Measurements from ENCODE around the gene CPE. TPM values are rescaled to one million over a fixed set of nuclear protein-coding genes. Genes with fewer than 3 reads are reported as not detected.

The CPE gene
- total RNA-seq, 3 donors from 2014 or later, result 106 to 129 (median 114) TPM

DNA sequence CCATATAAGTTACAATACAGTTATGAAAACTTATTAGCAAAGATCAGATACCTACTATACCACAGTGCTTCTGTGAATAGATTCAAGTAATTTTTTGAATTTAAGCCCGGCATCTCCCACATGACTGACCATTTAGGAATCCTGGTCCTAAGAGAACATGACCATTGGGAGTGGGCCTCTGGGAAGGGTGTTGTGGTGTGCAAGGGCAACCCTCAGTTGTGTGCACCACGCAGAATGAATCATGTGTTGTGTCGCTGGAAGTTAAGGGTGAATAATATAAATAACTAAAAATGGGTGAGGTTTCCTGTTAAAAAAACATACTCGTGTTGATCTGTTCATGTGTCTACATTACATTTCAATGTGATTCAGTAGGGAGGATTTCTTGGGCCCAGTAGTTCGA is 15.5 kb downstream of the CPE start:
- no peak overlapping the region for H3K4me3 ChIP-seq
- H3K4me1 ChIP-seq, result no peaks in the 10 kb centered on the region
- no peaks in the 10 kb centered on the region for H3K9me3 ChIP-seq
- intact Hi-C loops (cut with DNase I; ENCODE audit: low total_unique reads), result no loop called here
- no peak overlapping the region for H3K27ac ChIP-seq
- no peak for DNase-seq (ENCODE audit: low spot score in 2 of 2)
- no peaks in the 10 kb centered on the region for H3K36me3 ChIP-seq
- H3K27me3 ChIP-seq, result no peaks in the 10 kb centered on the region
- no peak for TF ChIP-seq POLR2AphosphoS5 (IDR thresholded peaks at IDR 0.05)
- TF ChIP-seq, protein P1, sequence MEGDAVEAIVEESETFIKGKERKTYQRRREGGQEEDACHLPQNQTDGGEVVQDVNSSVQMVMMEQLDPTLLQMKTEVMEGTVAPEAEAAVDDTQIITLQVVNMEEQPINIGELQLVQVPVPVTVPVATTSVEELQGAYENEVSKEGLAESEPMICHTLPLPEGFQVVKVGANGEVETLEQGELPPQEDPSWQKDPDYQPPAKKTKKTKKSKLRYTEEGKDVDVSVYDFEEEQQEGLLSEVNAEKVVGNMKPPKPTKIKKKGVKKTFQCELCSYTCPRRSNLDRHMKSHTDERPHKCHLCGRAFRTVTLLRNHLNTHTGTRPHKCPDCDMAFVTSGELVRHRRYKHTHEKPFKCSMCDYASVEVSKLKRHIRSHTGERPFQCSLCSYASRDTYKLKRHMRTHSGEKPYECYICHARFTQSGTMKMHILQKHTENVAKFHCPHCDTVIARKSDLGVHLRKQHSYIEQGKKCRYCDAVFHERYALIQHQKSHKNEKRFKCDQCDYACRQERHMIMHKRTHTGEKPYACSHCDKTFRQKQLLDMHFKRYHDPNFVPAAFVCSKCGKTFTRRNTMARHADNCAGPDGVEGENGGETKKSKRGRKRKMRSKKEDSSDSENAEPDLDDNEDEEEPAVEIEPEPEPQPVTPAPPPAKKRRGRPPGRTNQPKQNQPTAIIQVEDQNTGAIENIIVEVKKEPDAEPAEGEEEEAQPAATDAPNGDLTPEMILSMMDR (IDR thresholded peaks at IDR 0.05), result no peak
- no peak for TF ChIP-seq POLR2A (IDR thresholded peaks at IDR 0.05)

DNA sequence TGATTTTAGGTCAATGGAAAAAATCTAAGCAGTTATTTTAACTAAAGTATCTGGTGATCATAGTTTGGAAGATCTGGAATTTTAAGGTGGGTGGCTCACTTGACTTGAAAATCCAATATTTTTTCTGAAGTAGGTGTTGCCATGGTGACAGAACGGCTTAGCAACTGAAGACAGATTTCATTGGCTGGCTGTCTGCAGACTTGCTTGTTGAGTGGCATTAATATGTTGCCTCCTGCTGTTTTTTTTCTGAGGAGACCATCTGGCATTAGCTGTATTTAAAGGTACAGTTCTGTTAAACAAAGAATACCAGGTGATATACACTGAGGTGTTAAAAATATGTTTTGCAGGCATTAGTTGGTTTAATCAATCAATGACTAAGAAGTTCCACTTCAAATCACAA is 19.8 kb downstream of the CPE start:
- Histone ChIP-seq H3K4me1 (no peaks in the 10 kb centered on the region), H3K27me3 (no peaks in the 10 kb centered on the region), H3K27ac (no peak overlapping the region), H3K36me3 (no peaks in the 10 kb centered on the region), H3K4me3 (no peak overlapping the region), H3K9me3 (no peaks in the 10 kb centered on the region)
- intact Hi-C loops (cut with DNase I; ENCODE audit: low total_unique reads), result no loop called here
- no peak for TF ChIP-seq POLR2AphosphoS5 (IDR thresholded peaks at IDR 0.05)
- no peak for TF ChIP-seq POLR2A (IDR thresholded peaks at IDR 0.05)
- TF ChIP-seq, protein P1 (IDR thresholded peaks at IDR 0.05), result no peak
- no peak for DNase-seq (ENCODE audit: low spot score in 2 of 2)

DNA sequence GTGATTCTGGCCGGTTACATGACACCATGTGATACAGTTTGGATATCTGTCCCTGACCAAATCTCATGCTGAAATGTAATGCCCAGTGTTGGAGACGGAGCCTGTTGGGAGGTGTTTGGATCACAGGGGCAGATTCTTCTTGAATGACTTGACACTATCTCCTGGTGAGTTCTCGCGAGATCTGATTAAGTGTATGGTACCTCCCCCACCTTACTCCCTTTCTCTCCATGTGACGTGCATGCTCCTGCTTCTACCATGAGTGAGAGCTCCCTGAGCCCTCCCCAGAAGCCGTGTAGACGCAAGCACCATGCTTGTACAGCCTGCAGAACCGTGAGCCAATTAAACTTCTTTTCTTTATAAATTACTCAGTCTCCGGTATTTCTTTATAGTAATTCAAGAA is 23.6 kb downstream of the CPE start:
- intact Hi-C loops (cut with DNase I; ENCODE audit: low total_unique reads), result no loop called here
- TF ChIP-seq, protein P1 (IDR thresholded peaks at IDR 0.05), result no peak
- TF ChIP-seq POLR2AphosphoS5 (IDR thresholded peaks at IDR 0.05) (no peak), POLR2A (IDR thresholded peaks at IDR 0.05) (no peak)

DNA sequence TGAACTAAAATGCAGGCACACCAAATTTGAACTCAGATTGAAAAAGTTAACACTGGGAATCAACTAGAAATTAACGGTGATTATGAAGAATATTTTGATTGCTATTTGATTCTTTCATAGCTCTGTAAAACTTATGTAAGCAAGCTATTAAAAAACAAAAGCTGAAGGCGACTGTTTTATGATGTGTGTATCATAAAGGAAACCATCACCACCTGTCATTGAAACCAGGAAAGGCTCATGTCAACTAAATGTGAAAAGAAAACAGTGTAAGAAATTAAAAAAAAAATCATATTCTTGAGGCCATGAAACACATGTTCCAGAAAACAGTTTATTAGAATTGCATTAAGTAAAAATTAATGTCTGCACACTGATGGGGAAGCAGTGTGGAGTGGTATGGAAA is 24.2 kb downstream of the CPE start:
- intact Hi-C loops (cut with DNase I; ENCODE audit: low total_unique reads), result no loop called here
- Histone ChIP-seq H3K36me3 (no peaks in the 10 kb centered on the region), H3K4me3 (no peak overlapping the region), H3K9me3 (no peaks in the 10 kb centered on the region), H3K27ac (no peak overlapping the region), H3K27me3 (no peaks in the 10 kb centered on the region), H3K4me1 (no peaks in the 10 kb centered on the region)
- no peak for DNase-seq (ENCODE audit: low spot score in 2 of 2)
- TF ChIP-seq POLR2AphosphoS5 (IDR thresholded peaks at IDR 0.05) (no peak), POLR2A (IDR thresholded peaks at IDR 0.05) (no peak)
- TF ChIP-seq, protein P1 (IDR thresholded peaks at IDR 0.05), result no peak

More for the DNA sequence above, 23.6 kb downstream of the CPE start:
- Histone ChIP-seq H3K27me3 (no peaks in the 10 kb centered on the region), H3K27ac (no peak overlapping the region), H3K9me3 (no peaks in the 10 kb centered on the region), H3K4me3 (no peak overlapping the region), H3K4me1 (no peaks in the 10 kb centered on the region), H3K36me3 (no peaks in the 10 kb centered on the region)
- no peak for DNase-seq (ENCODE audit: low spot score in 2 of 2)

DNA sequence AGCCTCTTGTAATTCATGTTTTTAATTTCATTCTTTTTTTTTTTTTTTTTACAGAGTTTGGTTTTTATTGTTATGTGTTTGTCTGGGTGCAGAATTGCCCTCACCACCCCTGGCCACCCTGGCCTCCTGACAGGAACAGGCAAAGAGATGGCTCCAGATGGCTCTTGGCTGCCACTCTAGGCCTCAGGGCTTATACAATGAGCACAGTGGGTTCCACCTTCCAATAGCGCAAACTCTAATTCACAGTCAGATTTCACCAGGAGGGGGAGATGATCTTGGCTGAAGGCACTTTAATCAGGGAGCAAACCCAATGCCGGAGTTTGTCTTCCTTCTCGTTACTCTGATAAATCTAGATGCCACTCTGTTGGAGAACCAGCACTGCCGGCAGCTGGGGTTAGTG is 24.8 kb downstream of the CPE start:
- no peak for TF ChIP-seq POLR2AphosphoS5 (IDR thresholded peaks at IDR 0.05)
- no peak for TF ChIP-seq POLR2A (IDR thresholded peaks at IDR 0.05)
- TF ChIP-seq, protein P1 (IDR thresholded peaks at IDR 0.05), result no peak
- Histone ChIP-seq H3K4me1 (no peaks in the 10 kb centered on the region), H3K27ac (no peak overlapping the region), H3K4me3 (no peak overlapping the region), H3K27me3 (no peaks in the 10 kb centered on the region), H3K9me3 (no peaks in the 10 kb centered on the region), H3K36me3 (no peaks in the 10 kb centered on the region)
- no peak for DNase-seq (ENCODE audit: low spot score in 2 of 2)
- intact Hi-C loops (cut with DNase I; ENCODE audit: low total_unique reads), result no loop called here
